Measurements from ENCODE around the gene SERTAD4.

SERTAD4 gene

DNA sequence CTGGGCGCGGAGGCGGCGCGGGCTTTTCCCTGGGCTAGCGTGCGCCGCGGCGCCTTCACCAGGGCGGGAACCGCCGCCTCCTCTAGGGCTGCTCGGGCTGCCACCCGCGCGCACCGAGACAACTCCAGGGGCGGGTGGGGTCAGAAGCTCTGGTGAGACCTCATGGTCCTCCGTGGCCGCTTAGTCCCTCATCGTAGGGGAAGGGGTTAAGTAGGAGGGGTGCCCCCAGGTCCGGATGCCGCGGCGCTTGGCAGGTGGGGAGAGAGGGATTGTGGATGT is 559 bp downstream of the SERTAD4 start:
- no peak for DNase-seq (ENCODE audit: low read depth in 2 of 2)

DNA sequence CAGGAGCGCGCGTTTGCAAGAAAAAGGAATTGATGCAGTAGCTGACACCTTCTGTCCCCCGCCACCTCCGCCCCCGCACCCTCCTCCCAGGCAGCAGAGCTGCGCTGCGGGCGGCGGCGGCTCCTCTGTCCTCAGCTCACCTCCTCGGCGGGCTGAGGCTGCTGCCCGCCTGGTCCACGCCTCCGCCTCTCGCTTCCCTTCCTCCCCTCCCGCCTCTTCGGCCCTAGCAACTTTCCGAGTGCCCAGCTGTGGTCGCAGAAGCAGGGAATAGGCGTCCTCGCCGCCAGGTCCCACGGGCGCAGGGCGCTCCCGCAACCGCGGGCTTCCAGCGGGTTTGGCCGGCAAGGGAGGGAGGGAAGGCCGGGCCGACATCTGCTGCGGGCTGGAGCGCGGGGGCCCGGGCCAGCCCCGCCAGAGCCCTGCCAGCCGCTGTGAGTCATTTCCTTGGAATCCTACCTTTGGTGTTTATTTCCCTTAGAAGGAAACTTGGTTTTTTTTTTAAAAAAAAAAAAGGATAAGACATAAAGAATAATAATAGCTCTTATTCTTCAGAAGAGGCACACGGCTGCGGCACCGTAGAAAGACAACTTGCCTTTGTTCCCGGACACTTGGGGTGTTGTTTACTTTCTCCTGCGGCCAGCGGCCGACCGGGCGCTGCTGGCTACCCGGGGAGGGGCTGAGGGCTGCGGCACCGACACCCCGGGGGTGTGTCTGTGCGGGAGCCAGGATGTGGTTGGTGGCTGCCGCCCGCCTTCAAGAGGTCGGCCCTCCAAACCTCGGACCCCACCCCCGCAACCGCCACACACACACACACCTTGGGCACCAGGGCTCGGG is 1.1 kb downstream of the SERTAD4 start:
- peak in 1 of 2 donors; percentile 12 for DNase-seq (ENCODE audit: low read depth in 2 of 2)

DNA sequence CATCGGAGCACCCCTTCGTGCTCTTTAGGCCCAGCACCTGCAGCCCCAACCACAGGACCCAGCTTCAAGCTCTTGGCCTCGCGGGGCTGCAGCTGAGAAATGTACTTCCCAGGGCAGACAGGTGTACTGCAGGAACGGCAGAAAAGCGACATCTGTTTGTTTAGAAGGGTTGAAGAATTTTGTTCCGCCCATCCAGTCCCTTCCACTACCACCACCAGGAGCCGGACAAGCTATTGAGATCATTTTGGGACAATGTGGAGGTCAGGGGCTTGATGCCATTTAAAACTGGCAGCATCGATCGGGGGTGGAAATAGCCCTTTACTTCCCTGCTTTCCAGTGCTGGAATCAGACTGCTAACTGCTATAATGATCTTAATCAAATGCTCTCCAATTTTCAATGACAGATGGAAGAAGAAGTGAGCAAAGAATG is 1.7 kb downstream of the SERTAD4 start:
- DNase-seq (ENCODE audit: low read depth in 2 of 2): no peak

DNA sequence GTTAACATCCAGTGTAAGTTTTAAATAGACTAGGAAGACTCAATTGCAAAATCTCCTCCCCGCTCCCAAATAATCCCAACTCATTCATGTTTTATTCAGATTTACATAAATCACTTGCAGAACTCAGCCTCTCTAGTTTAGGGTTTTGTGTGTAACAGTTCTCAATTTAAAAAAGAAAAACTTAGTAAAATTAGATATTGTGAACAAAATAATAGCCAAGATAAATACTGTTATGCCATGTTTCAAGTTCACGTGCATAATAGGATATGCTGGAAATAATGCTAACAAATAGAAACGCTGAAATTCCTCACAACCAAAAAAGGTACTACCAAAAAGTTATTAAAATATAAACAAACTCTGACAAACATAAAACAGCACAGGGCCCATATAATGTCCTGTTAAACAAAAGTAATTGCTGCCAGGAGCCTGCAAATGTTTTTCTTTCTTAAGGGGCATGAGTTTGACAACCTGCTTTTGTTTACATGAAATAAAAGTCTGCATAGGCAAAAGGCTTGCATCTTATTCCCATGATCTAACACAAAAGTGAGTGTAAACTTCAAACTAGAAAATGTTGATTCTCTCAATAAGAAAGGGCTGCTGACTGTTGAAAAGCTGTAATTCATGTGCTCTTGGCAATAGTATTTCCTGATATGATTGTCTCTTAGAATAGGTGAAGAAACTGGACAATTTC is 2.9 kb downstream of the SERTAD4 start:
- no peak for DNase-seq (ENCODE audit: low read depth in 2 of 2)

DNA sequence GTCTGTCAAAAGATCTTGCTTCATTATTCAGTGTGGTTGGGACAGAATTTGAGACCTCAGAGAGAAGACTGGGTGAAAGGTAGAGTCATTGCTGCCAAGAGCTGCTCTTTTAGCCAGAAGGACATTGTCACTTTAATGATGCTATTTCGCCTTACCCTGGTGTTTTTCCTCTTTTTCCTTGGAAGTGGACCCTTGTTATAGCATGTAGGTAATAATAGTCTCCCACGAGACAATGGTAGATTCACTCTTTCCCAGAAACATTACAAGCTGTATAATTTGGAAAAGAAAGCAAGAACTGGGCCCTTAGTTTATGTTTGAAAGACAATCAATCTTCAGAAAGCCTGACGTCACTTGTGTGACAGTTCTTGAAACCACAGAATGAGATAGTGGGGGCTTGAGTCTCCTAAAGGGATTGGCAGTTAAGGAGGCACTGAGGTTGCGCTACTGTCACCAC is 3.8 kb downstream of the SERTAD4 start:
- DNase-seq (ENCODE audit: low read depth in 2 of 2): no peak

DNA sequence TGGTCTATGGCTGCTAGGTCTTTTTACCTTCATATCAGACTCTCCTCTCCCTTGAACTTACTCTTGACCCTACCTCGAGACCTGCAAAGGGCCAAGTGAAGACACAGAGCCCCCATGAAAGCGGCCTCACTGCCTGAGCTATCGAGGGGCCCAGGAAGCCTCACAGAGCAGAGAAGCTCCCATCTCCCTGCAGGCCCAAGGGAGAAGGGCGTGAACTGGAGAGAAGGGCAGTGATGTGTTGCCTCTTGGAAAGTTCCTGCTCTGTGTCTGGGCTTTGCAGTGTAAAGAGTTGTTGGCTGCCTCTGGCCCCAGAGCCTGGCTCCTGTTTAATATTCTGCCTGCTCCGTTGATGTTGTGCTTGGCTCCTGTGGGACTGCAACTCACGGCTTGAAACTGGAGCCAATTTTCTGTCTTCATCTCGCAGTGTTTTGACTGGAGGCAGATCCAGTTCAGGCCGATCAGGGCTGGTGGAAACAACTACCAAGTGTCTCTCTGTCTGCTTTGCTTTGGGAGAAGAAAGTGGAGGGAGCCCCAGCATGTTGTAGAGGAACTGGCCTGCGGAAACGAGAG is 4.3 kb downstream of the SERTAD4 start:
- no peak for DNase-seq (ENCODE audit: low read depth in 2 of 2)

DNA sequence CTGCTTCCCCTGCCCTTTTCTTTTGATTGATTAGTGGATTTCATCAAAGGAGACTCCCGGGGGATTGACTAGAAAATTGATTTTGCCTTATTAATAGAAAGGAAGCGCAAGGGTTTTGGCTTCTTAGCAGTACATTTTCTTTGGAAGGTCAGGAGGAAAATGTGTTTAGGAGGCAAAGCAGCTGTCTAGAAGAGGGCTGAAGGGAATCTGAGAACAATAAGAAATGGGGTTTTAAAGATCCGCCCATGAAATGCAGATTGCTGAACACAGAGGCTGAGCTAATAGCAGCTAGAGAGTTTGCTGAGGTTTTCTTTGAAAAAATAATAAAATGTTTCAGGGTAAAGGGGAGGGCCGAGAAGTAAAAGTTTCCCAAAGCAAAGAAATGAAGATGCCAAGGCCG is 4.9 kb downstream of the SERTAD4 start:
- DNase-seq (ENCODE audit: low read depth in 2 of 2): no peak

DNA sequence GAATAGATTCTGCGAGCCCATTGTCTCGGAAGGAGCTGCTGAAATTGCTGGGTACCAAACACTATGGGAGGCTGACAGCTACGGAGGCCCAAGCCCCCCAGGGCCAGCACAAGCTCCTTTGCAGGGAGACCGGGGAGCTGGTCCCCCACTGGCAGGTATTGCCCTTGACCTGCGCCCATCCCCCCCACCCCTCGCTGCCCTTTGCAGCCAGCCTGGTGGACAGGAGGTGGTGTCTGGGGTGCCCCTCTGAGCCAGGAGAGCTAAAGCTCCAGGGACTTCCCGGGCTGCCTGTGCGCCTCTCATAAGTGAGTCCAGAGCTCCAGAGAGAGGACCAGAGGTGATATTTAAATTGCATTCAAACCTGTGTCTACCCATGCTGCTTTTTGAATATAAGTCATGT is 5.4 kb downstream of the SERTAD4 start:
- DNase-seq (ENCODE audit: low read depth in 2 of 2): no peak

DNA sequence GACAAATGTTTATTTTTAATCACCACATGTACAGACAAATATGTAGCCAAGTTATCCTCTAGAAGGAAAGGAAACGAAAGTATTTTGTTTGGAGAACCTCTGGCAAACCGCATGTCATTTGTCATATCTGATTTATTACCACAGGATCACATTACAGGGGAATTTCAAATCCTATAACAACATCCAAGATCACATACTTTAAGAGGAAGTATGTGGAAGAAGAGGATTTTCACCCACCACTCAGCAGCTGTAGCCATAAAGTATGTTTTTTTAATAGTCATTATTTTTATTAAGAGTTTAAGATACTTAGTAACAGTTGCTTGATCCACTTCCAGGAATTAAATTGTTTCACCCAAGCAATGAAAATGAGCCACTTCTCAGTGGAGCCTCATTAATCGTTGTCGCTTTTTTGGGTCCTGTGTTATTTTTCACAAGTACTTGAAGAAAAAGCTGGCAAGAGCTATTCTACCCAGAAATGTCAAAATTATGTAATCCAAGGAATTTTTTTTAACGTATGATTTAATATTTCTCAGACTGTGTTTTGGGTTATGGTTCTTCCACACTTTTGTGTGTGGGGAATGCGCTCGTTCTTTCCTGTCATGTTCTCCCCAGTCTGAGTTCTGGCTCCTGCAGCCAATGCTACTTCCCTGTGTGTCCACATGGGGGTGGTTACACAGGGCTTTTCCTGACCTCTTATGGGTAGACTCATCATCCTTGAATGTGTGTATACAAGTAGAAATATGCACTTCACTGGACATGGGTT is 6.9 kb downstream of the SERTAD4 start:
- no peak for DNase-seq (ENCODE audit: low read depth in 2 of 2)

DNA sequence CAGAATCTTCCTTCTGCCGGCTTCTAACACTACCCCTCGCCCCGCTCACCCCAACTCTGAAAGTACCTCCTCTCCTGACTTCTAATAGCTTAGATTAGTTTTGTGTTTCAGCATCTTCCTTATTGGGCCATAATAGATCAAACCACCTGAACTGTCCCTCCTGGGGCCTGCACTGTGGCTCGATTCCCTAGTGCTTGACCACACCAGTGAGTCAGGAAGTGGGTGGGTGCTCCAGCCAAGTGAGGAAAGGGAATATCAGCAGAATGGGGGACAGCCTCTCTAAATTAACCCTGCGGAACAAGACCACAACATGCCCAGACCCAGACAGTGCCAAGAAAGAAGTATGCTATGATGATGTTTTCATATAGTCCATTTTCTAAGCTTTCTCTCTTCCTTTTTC is 8.5 kb downstream of the SERTAD4 start:
- DNase-seq (ENCODE audit: low read depth in 2 of 2): no peak

DNA sequence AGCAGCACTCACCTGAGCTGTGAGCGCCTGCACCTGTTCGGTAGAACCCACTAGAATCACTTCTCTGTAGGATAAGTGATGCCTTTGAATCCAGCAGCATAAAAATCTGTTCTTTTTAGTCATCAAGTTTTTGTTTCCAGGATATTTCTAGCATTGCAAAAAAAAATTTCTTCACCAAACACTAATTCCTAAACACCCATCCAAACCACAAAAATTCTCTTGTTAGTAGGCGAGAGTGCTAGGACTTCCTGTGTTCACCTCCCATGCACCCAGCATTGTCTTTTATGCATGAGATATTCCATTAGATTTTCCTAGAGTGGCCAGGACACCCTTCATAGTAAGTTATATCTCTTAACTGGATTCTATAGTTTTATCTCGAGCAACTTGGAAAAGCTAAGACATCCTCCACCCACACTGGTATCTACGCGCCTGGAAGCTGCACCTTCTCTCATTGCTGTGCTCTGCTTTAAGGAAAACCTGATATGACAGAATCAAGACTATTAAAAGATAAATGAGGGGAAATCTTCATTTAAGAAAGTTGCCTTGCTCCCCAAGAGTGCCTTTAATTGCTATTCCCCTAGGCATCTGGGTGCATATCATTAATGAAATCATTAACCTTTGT is 12.3 kb downstream of the SERTAD4 start:
- no peak for DNase-seq (ENCODE audit: low read depth in 2 of 2)

DNA sequence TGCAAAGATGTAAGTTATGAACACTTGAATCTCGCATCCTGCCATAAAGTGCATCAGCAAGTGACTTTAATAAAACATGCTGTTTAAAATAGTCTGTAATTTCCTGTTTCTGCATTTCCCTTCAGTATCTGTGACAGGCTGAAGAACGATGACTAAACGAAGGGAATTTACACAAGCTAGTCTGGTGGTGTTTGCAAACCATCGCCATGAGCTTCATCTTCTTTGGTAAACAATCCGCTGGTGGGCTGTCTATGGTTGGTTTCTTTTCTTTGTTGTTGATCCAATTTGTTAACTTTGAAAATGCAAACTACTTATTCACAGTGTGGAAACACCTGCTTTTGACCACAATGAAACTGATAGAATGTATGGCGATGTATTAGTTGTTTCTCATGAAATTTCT is 13.9 kb downstream of the SERTAD4 start:
- no peak for DNase-seq (ENCODE audit: low read depth in 2 of 2)

DNA sequence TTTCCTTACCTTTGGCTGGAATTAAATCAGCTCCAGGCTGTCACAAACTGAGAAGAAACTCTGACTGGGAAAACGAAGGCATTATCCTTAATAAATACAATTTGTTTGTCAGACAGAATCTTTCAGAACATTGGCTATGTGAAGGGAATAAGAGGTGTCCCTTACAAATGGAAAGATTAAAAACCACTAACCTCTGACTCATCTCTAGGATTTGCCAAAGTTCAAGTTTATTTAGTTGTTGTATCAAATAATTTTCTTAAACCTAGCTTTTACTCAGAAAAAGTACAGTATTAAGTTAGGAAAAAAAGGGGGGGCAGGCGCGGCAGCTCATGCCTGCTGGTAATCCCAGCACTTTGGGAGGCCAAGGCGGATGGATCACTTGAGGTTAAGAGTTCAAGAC is 15.7 kb downstream of the SERTAD4 start:
- DNase-seq (ENCODE audit: low read depth in 2 of 2): no peak

DNA sequence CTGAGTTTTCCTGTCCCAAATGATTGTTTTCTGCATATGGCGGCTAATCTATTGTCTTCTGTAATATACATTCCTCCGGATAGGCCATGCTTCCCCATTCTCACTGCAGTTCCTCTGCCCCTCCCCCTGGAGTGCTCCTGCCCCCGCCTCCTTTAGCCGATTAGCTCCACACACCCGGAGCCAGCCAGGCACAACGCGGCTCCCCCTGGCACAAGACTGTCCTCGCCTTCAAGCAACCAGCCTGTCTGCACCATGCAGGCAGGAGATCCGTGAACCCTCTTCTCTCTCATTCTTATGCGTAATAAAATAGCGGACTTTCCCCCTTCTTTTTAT is 18.0 kb downstream of the SERTAD4 start:
- no peak for DNase-seq (ENCODE audit: low read depth in 2 of 2)

DNA sequence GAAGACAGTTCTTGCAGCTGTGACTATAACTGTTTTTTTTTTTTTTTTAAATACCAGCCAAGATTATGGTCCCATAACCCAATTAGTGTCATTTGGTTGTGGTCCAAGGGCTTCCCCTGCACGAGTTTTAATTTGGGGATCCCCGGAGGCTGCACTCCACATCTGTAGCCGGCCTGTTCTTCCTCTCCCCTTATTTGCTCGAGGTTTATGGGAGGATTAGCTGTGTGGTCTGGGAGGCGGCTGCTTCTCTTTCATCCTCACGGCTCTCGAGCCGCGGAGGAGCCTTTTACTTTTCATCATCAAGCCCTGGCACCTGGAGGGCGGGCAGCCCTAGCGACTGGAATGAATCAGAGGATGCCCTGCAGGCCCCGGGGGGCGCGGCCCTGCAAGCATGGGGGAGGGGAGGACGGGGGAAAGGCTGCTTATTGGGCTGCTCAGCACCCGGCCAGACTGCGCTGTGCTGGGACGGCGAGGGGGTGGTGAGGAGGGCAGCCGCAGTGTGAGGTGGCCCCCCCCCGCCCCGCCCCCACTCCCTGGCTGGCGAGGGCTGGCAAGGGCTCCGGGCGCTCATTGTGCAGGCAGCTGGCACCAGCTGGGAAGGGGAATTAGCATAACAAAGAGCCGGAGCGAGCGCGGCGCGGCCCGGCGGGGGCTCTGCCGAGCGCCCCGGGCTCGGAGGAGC is 18.5 kb downstream of the SERTAD4 start:
- DNase-seq (ENCODE audit: low read depth in 2 of 2): no peak

DNA sequence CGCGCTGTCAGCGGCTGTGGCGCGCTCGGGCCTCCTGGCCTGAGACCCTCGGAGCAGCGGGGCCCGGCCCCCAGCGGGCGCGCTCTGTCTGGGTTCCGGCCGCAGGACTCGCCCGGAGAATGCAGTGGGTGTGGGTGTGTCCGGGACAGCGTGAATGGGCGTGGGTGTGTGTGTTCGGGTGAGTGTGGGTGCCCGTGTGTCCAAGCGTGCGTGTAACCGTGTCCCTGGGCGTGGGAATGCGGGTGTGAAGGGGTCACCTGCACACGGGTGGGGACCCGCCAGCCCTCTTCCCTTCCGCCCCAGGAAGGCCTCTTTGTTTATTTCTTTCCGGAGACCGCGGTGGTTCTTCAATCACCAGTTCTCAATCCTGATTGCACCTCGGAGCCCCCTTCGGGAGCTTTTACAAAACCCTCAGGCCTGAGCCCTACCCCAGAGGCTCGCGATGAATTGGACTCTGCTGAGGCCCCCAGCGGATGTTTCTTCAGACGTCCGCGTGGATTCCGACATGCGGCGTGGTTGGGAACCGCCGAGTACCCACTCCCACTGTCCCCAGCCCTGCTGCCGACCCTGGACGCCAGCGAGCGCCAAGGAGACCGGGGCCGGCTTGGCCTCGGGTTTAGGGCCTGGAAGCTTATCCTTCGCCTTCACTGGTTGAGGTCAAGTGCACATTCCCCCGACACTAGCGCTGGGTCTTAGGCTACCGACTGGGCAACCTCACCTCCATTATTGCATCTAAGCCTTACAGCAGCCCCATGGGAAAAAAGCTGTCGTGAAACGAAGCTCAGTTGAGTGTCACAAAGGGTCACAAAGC is 19.3 kb downstream of the SERTAD4 start:
- DNase-seq (ENCODE audit: low read depth in 2 of 2): no peak

DNA sequence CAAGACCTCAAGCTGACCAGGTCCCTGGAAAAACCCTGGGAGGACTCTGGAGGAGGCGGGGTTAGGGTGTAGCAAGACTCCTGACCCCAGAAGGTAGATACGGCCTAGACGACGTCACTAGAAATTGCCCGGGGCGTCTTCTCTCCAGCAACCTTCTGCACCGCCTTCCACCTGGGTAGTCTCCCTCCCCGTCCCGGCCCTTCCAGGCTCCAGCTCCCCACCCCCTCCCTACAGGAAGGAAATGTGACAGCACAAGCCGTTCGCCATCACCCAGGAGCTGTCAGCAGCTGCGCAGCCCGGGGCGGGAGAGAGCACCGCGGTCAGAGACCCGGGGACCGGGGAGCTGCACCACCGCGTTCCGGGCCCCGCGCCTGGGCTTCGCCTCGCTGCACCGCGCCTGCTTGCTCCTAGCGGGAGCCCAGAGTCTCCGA is 20.0 kb downstream of the SERTAD4 start:
- DNase-seq (ENCODE audit: low read depth in 2 of 2): no peak

DNA sequence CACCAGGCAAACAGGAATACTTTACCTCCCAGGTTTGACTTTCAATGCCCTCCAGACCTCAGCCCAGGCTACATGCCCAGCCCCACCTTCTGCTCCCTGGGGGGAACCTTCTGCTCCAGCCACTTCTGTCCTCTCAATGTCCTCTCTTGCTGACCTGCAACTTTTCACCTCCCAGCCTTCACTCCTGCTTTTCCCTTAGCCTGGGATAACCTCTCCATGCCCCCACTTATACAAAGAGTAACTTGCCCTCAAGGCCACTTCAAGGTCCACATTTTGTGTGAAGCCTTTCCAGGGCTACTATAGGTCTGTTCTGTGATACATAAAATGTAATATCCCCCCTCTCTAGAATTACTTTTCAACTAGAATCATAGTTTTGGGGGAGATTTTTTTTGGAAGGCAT is 21.7 kb downstream of the SERTAD4 start:
- no peak for DNase-seq (ENCODE audit: low read depth in 2 of 2)

DNA sequence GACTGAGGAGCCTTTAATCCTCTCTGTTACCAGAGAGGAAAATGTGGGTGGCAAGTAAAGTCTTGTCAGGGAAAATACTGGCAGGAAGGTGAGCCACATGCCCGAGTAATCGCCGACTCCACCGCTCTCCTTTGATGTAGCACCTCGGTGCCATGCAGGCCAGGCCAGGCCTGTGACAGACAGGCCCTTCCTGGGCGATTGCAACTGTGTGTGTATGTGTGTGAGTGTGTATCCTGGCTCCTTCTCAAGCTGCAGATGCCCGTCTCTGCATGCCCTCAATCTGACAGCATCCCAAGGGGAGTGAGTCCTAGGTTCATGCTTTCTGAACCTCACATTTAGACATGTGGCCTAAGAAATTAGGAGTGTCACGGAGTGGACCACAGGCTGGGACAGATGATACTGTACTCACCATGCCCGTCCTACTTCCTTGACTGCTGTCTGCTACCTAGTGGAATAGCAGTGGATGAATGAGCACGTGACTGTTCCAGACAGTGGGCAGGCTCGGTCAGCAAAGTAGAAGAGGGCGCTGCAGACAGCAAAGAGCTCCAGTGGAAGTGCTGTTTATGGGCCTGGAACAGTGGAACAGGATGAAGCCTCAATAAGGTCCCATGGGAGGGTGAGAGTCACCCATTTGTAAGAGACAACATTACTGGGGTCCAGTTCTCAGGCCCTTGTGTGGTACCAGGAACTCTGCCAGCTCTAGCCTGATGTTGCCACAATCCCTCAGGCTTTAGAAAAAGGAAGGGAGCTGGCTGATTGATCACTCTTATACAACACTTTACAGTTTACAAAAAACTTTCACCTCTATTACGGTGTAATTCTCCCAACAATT is 25.3 kb downstream of the SERTAD4 start:
- DNase-seq (ENCODE audit: low read depth in 2 of 2): no peak

DNA sequence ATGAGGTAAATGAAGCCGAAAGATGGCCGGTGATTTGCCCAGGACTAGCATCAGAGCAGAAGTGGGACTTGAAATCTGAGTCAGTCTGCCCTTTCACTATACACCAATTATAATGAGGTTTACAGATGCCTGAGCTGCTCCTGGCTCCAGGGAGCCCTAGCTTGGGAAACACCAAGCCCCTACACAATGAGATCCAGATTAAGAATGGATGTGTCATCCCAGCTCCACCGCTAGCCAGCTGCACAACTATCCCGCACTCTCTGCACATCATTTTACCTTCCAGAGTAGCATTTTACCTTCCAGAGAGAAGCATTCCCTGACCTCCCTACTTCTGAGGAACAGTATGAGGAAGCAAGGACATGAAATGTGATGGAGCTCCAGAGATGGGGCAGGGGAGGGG is 27.0 kb downstream of the SERTAD4 start:
- DNase-seq (ENCODE audit: low read depth in 2 of 2): no peak
